ENCODE results near the gene PFDN5. TPM values are rescaled to one million over a fixed set of nuclear protein-coding genes. Genes with fewer than 3 reads are reported as not detected.

Gene PFDN5
- total and polyA plus RNA-seq, 9 of the 15 experiments (the other 6 are each of a cell fraction or from before 2014, with no cell fraction given), result 361 to 1,636 (median 742) TPM

- Histone ChIP-seq H3K9ac (ENCODE audit: insufficient read depth in 1 of 2, low read depth in 2 of 2, low read length in 2 of 2) (peak overlapping the region in 1 of 2 experiments; percentile 54; a peak in 2 of 4 replicates), H3K4me3 (no peak overlapping the region), H3K4me1 (replicated peaks in 1 of 2; ENCODE audit: control insufficient read depth in 2 of 2, insufficient read depth in 2 of 2, low read length in 2 of 2) (peaks cover 27 to 32% of the 10 kb centered on the region in 2 experiments), H3K27ac (ENCODE audit: extremely low read depth, low read depth, low read length) (no peak overlapping the region), H3K4me2 (ENCODE audit: insufficient read depth, low read length) (no peak overlapping the region), H3K9me1 (ENCODE audit: control insufficient read depth, insufficient read depth, low read length) (no peaks in the 10 kb centered on the region), H3K36me3 (ENCODE audit: control insufficient read depth, insufficient read depth, low read length) (no peaks in the 10 kb centered on the region), H3K9me3 (replicated peaks; ENCODE audit: control insufficient read depth, insufficient read depth, low read depth, low read length) (no peaks in the 10 kb centered on the region), H2AFZ (ENCODE audit: low read depth, low read length) (peak overlapping the region; percentile 34), H3K79me2 (ENCODE audit: control insufficient read depth, insufficient read depth, low read length) (no peaks in the 10 kb centered on the region), H4K20me1 (replicated peaks; ENCODE audit: control insufficient read depth, insufficient read depth, low read length) (no peaks in the 10 kb centered on the region), H3K27me3 (ENCODE audit: control insufficient read depth in 2 of 2, insufficient read depth in 2 of 2, low read length in 2 of 2) (no peaks in the 10 kb centered on the region)
- ATAC-seq (no peak), FAIRE-seq (no peak), DNase-seq (ENCODE audit: extremely low read depth in 1 of 4, low spot score in 3 of 4) (peak in 1 of 4 experiments; percentile 47)
- ChIA-PET CTCF (ENCODE audit: low intra/inter-chr PET ratio) (no interaction called here), POLR2A (no interaction called here)
- in situ Hi-C loops (cut with MboI), result no loop called here
- 22% methylated on average over 4 of the region's 11 CpGs for WGBS (ENCODE audit: insufficient coverage, low coverage, missing lambda C conversion rate)
- no TSS peak for BruUV-seq (replicated peaks)
- intact Hi-C loops (cut with micrococcal nuclease), result no loop called here
- TF ChIP-seq ZNF644 (tag; IDR thresholded peaks at IDR 0.05; ENCODE audit: low read depth) (no peak), HDAC1 (IDR thresholded peaks at IDR 0.05) (no peak), MEF2A (IDR thresholded peaks at IDR 0.05; ENCODE audit: control insufficient read depth, low read depth, low read length) (peak; percentile 48; the same call in 1 of the 2 replicates), PCBP2 (IDR thresholded peaks at IDR 0.05; ENCODE audit: low read depth, low read length, poor library complexity, severe bottlenecking) (no peak), ZNF589 (CRISPR knock-in tag; IDR thresholded peaks at IDR 0.05; ENCODE audit: low read depth) (no peak), ZSCAN29 (IDR thresholded peaks at IDR 0.05) (no peak), EGR1 (conservative IDR thresholded peaks at IDR 0.05) (peak; percentile 64), ZNF740 (CRISPR knock-in tag; IDR thresholded peaks at IDR 0.05) (peak; percentile 79; the same call in 1 of the 2 replicates), ZNF740 (tag; IDR thresholded peaks at IDR 0.05) (no peak), ILK (tag; IDR thresholded peaks at IDR 0.05; ENCODE audit: borderline replicate concordance, low read depth) (no peak), TAF1 (IDR thresholded peaks at IDR 0.05; ENCODE audit: control insufficient read depth, extremely low read depth, insufficient read depth, low read length, severe bottlenecking) (no peak), ZNF79 (CRISPR knock-in tag; IDR thresholded peaks at IDR 0.05; ENCODE audit: low read depth) (no peak), HOXB6 (CRISPR knock-in tag; IDR thresholded peaks at IDR 0.05; ENCODE audit: borderline replicate concordance) (no peak), VEZF1 (CRISPR knock-in tag; IDR thresholded peaks at IDR 0.05) (peak; percentile 27; the same call in 1 of the 2 replicates), TFE3 (CRISPR knock-in tag; IDR thresholded peaks at IDR 0.05) (no peak), SPI1 (IDR thresholded peaks at IDR 0.05; ENCODE audit: borderline replicate concordance, low read depth, low read length) (peak; percentile 55; the same call in 1 of the 2 replicates), POLR2A (conservative IDR thresholded peaks at IDR 0.05) (no peak), NONO (IDR thresholded peaks at IDR 0.05; ENCODE audit: low read depth in 2 of 2, low read length in 1 of 2) (no peak), LARP7 (IDR thresholded peaks at IDR 0.05) (no peak), PPARD (CRISPR knock-in tag; IDR thresholded peaks at IDR 0.05) (no peak)
Observed at GRCh38 chr12:53338017-53338416, 42.7 kb downstream of the PFDN5 start.

All from K562 (cell line).